GM21515 (cell line): ENCODE data around the gene CA10.

Source experiments
- ATAC-seq: cut with Tn5 transposase; IDR thresholded peaks from one replicate; pipeline ENCODE4 v1.9.1; 2021; ENCODE audit not compliant: unreplicated experiment

CA10 gene

DNA sequence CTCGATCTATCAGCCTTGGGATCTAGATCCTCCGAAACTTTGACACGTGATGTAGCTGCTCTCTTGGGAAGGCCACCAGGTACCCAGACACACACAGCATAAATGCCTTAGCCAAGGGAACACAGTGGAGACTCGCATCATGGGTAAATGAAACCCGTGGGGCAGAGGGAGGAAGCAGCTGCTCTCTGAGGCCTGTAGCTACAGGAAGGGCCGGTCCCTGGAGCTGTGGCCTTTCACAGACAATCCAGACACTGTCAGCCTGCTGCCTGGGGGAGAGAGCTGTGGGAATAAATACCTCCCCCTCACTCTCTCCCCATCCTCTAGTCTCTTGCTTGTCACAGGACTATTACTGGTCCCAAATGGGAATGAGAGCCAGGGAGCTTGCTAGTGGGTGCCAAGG is 546.9 kb downstream of the CA10 start:
- no peak for ATAC-seq

GRCh38 chr17:51610834-51611233 is 547.7 kb downstream of the CA10 start:
- no peak for ATAC-seq

DNA sequence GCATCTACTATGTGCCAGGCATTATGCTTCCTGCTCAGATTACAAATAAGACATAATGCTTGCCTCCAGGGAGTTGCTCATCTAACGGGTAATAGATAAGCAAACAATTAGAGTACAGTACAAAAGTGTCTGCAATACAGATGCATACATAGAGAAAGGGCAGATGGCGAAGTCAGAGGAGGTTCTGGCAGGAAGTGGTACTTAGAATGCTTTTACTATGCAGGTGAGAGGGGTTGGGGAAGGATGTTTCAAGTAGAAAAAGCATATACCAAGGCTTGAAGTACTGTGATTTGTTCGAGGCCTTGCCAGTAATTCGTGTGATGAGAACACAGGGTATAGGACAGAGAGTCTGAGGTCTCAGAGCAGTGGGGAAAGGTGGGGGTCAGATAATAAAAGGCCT is 548.4 kb downstream of the CA10 start:
- ATAC-seq, result no peak

- no peak for ATAC-seq
These were observed 550.1 kb downstream of the CA10 start for GRCh38 chr17:51608251-51608933.

- no peak for ATAC-seq
These were observed 551.0 kb downstream of the CA10 start for GRCh38 chr17:51607512-51607911.

DNA sequence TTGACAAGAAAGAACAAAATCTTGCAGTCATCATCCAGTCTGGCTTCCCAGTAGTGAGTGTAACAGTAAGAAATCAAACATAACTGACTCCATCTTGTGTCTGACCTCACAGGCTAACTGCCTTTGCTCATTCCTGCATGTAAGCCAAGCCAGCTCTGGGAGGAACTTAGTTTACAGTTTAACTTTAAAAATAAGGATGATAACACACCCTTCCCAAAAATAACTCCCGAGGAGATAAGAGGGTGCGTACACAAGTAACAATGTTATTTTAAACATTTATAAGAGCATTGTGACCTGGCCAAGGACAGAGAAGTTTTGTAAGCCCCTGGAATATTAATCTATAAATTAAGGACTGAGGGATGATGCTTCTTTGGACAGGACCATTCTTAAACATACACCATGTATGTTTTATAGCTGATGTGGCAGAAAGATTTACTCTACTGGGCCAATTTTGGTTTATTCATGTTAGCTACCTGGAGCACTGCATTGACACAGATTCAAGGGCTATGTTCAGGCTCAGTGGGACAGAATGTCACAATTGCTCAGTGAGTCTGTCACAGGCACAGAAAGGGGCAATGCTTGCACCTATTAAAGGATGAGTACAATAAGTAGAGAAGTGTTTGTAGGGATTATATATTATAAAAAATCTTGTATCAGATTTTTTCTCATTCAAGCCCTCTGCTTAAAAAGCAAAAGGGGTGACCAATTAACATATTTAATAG is 554.1 kb downstream of the CA10 start:
- no peak for ATAC-seq

GRCh38 chr17:51601622-51602261 is 556.8 kb downstream of the CA10 start:
- no peak for ATAC-seq

DNA sequence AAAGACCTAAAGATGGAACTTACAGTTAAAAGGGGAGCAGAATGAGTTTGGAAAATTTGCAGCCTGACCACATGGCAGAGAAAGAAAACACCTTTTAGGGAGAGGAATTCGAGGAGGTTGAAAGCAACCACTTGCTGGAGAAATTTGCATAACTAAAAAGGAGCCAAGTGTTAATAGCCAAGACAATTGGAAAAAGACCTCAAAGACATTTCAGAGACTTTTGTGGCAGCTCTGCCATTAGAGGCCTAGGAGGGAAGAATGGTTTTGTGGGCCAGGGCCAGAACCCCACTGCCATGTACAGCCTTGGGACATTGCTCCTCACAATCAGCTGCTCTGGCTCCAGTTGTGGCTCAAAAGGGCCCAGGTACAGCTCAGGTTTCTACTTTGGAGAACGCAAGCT is 559.7 kb downstream of the CA10 start:
- ATAC-seq, result no peak

- no peak for ATAC-seq
These were observed 561.2 kb downstream of the CA10 start for GRCh38 chr17:51597345-51597744.

DNA sequence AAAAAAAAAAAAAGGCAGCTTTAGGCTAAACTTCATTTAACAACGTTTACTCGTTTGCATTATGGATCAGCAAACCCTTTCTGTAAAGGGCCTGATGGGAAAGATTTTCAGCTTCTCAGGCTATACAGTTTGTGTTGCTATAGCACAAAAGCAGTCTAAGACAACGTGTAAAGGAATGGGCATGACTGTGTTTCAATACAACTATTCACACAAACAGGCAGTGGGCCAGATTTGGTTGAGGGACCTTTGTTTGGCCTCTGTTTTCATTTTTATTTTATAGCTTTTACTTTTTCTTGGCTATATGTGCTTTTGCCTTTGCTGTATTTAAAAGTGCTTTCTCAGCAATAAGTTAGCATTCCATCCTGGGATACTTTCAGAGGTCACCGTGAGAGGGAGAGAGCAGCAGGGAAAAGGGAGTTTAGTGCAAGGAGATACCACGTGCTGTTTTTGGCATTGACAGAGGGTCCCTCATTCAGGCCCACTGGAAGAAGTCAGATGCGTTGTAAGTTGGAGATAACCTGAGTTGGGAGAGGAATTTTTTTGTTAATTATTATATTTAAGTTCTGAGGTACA is 562.6 kb downstream of the CA10 start:
- no peak for ATAC-seq

- no peak for ATAC-seq
These were observed 568.4 kb downstream of the CA10 start for GRCh38 chr17:51590071-51590656.

DNA sequence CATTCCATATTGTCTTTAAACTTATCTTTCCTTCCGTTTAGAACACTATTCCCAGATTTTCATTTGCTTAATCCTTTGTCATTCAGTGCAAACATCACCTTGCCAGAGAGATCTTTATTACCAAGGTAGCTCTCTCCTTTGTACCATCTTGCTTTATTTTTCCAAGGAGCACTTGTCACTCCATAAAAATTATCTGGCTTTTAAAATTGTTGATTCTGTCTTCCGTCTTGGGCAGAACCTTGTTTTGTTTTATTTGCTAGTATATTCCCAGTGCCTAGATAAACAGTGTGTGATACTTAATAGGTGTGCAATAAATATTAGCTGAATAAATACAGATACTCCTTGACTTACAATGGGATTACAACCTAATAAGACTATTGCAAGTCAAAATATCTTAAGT is 570.5 kb downstream of the CA10 start:
- no peak for ATAC-seq

DNA sequence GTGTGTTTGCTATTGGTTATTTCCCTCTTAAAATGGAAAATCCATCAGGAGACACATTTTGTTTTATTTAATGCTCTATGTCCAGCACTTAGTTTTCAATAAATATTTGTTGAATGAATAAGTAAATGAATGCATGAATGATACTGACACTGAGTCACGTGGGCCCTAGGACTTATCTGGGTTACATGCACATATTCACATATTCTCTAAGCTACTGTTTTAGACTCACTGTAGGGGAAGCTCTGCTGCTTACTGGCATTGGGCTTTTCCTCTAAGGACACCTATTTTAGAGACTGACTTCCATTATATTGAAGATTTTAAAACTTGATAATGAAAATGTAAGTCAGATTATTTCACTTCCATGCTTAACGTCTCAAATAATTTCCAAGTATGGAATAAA is 571.0 kb downstream of the CA10 start:
- ATAC-seq, result no peak

DNA sequence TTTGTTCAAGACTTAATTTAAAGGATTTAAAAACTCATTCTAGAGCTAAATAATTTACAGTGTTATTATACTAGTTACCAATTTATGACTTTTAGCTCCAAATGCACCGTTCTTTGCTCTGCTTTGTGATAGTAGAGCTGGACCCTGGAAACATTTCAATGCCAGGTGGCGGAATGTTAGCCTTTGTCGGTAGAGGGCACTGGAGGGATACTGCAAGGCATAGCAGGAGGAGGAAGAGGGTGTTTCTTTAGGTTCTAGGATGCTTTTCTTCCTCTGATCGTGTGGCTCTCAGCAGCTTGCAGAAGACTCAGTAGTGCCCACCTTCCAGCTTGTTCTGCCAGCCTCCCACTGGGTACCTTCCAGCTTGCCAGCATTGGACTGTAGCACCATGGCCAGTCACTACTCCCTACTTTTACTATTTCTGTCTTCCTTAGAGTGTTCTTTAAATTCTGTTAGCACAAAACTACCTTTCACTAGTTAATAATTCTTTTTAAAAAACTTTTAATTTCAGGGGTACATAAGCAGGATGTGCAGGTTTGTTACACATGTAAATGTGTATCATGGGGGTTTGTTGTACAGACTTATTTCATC is 572.9 kb downstream of the CA10 start:
- no peak for ATAC-seq

DNA sequence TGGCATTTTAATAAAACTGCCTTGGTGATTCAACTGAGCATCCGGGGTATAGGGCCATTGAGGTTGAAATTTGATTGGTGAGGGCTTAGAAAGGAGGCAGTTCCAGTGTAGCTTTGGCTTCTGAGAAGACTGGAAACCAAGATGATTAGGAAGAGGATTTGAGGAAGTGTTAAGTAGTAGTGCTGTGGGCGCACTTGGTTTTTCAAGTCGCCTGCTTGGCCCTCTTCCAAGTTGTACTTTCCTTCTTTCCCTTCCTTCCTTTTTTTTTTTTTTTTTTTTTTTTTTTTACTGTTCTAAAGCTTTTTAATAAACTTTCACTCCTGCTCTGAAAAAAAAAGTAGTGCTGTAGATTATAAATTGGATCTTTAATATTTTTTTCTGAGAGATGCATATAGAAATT is 577.6 kb downstream of the CA10 start:
- ATAC-seq, result no peak
